ENCODE measurements around the gene DSC3. TPM values are rescaled to one million over a fixed set of nuclear protein-coding genes. Genes with fewer than 3 reads are reported as not detected.

DSC3 gene
- total RNA-seq, 1 experiment from 2014 or later: 4.5 TPM

DNA sequence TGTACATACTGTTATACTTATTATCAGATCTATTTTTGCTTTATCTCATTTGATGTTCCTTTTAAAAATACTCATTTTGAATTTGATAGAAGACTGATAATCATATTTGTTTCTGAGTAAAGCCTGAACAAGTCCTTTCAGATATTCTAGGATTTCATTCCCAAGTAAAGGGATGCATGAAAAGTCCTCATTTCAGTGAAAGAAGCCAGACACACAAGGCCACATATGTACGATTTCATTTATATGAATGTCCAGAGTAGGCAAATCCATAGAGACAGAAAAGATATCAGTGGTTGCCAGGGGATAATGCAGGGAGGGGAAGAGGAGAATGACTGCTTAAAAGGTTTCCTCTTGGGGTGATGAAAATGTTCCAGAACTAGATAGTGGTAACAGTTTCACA lies 53.4 kb downstream of the DSC3 start:
- CTCF ChIA-PET: no interaction called here
- intact Hi-C loops (cut with micrococcal nuclease; ENCODE audit: unreplicated experiment): no loop called here
- Histone ChIP-seq H3K36me3 (ENCODE audit: control insufficient read depth, insufficient read depth, low read length) (no peaks in the 10 kb centered on the region), H3K4me1 (no peaks in the 10 kb centered on the region), H3K27me3 (replicated peaks; ENCODE audit: control insufficient read depth, insufficient read depth, low read length) (no peaks in the 10 kb centered on the region), H3K4me3 (ENCODE audit: low read depth, low read length) (no peak overlapping the region), H3K9me3 (no peaks in the 10 kb centered on the region)
- no peaks in the 10 kb centered on the region for H3K27me3 Mint-ChIP-seq (ENCODE audit: insufficient read depth, unreplicated experiment)
- H3K4me1 Mint-ChIP-seq (ENCODE audit: low read depth, unreplicated experiment): no peaks in the 10 kb centered on the region
- H3K9me3 Mint-ChIP-seq (ENCODE audit: unreplicated experiment): no peaks in the 10 kb centered on the region
- TF ChIP-seq, protein P1, sequence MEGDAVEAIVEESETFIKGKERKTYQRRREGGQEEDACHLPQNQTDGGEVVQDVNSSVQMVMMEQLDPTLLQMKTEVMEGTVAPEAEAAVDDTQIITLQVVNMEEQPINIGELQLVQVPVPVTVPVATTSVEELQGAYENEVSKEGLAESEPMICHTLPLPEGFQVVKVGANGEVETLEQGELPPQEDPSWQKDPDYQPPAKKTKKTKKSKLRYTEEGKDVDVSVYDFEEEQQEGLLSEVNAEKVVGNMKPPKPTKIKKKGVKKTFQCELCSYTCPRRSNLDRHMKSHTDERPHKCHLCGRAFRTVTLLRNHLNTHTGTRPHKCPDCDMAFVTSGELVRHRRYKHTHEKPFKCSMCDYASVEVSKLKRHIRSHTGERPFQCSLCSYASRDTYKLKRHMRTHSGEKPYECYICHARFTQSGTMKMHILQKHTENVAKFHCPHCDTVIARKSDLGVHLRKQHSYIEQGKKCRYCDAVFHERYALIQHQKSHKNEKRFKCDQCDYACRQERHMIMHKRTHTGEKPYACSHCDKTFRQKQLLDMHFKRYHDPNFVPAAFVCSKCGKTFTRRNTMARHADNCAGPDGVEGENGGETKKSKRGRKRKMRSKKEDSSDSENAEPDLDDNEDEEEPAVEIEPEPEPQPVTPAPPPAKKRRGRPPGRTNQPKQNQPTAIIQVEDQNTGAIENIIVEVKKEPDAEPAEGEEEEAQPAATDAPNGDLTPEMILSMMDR (IDR thresholded peaks at IDR 0.05; ENCODE audit: insufficient read depth in 1 of 2, low read depth in 1 of 2, low read length in 1 of 2, severe bottlenecking in 1 of 2, unreplicated experiment in 1 of 2): no peak
- no TSS peak for BruUV-seq (replicated peaks)
- POLR2A ChIA-PET: no interaction called here
- no peak overlapping the region for H3K4me3 Mint-ChIP-seq (ENCODE audit: unreplicated experiment)
- no peak overlapping the region for H3K27ac Mint-ChIP-seq (ENCODE audit: unreplicated experiment)
- no peak for DNase-seq
- H3K36me3 Mint-ChIP-seq (ENCODE audit: insufficient read depth, unreplicated experiment): no peaks in the 10 kb centered on the region

DNA sequence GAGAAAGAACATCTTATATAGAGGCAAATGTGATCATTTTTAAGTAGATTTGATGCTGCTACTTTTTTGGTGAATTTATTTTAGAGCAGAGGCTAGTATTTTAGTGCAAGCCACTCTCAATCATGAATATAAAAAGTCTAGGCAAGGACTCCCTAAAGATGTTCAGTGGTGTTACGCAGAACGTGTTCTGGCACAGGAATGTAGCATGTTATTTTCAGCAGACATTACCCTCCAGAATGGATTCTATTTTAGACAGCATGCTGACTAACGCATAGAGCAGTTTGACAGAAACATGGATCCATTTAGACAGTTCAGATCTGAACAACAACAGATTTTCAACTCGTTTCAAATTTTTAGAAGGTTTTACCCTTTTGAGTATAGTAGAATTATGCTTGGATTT lies 54.1 kb downstream of the DSC3 start:
- CTCF ChIA-PET: no interaction called here
- no peak overlapping the region for H3K4me3 Mint-ChIP-seq (ENCODE audit: unreplicated experiment)
- POLR2A ChIA-PET: no interaction called here
- Histone ChIP-seq H3K27me3 (replicated peaks; ENCODE audit: control insufficient read depth, insufficient read depth, low read length) (no peaks in the 10 kb centered on the region), H3K4me1 (no peaks in the 10 kb centered on the region), H3K36me3 (ENCODE audit: control insufficient read depth, insufficient read depth, low read length) (no peaks in the 10 kb centered on the region), H3K9me3 (no peaks in the 10 kb centered on the region), H3K4me3 (ENCODE audit: low read depth, low read length) (no peak overlapping the region)
- H3K36me3 Mint-ChIP-seq (ENCODE audit: insufficient read depth, unreplicated experiment): no peaks in the 10 kb centered on the region
- H3K27ac Mint-ChIP-seq (ENCODE audit: unreplicated experiment): no peak overlapping the region
- TF ChIP-seq, protein P1 (IDR thresholded peaks at IDR 0.05; ENCODE audit: insufficient read depth in 1 of 2, low read depth in 1 of 2, low read length in 1 of 2, severe bottlenecking in 1 of 2, unreplicated experiment in 1 of 2): no peak
- H3K9me3 Mint-ChIP-seq (ENCODE audit: unreplicated experiment): no peaks in the 10 kb centered on the region
- intact Hi-C loops (cut with micrococcal nuclease; ENCODE audit: unreplicated experiment): no loop called here
- H3K4me1 Mint-ChIP-seq (ENCODE audit: low read depth, unreplicated experiment): no peaks in the 10 kb centered on the region
- BruUV-seq (replicated peaks): no TSS peak
- no peak for DNase-seq
- no peaks in the 10 kb centered on the region for H3K27me3 Mint-ChIP-seq (ENCODE audit: insufficient read depth, unreplicated experiment)

DNA sequence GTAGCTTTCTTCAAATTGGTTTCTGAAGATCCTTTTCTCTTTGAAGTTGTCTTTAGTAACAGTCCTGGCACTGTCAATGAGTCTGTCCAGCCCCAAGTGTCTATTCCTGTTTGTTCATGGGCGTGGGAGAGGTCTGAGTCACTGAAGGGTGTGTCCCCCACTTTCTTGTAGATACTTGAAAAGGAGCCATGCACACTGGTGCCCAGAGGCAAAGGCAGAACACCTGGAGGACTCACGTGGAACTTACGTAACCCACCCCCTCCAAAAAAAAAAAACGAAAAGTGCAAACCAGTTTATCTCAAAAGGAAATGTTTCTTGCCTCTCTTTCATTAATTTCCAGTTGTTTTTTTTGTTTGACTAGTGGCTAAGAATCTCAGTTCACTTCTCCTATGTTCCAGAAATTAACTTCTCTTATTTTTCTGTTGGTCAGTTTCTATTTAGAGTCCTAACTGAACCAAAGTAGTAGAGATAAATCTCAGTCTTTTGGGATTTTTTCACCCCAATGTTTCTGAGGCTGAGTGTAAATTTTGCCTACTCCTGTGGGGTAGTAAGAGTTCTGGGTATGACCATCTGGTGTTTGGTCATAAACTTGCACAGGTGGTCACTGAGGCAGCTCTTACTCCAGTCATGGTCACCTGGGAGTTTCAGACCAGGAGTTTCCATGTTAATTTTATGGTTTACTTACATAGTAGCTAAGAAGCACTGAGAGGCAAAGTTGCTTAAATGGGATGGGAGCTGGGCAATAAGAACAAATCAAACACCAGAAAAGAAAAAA lies 54.9 kb downstream of the DSC3 start:
- Histone ChIP-seq H3K27me3 (replicated peaks; ENCODE audit: control insufficient read depth, insufficient read depth, low read length) (no peaks in the 10 kb centered on the region), H3K4me1 (no peaks in the 10 kb centered on the region), H3K9me3 (no peaks in the 10 kb centered on the region), H3K36me3 (ENCODE audit: control insufficient read depth, insufficient read depth, low read length) (no peaks in the 10 kb centered on the region), H3K4me3 (ENCODE audit: low read depth, low read length) (no peak overlapping the region)
- H3K27ac Mint-ChIP-seq (ENCODE audit: unreplicated experiment): no peak overlapping the region
- TF ChIP-seq, protein P1 (IDR thresholded peaks at IDR 0.05; ENCODE audit: insufficient read depth in 1 of 2, low read depth in 1 of 2, low read length in 1 of 2, severe bottlenecking in 1 of 2, unreplicated experiment in 1 of 2): no peak
- no peaks in the 10 kb centered on the region for H3K27me3 Mint-ChIP-seq (ENCODE audit: insufficient read depth, unreplicated experiment)
- H3K4me3 Mint-ChIP-seq (ENCODE audit: unreplicated experiment): no peak overlapping the region
- intact Hi-C loops (cut with micrococcal nuclease; ENCODE audit: unreplicated experiment): no loop called here
- peak; percentile 16 to 51 for DNase-seq
- POLR2A ChIA-PET: no interaction called here
- no peaks in the 10 kb centered on the region for H3K9me3 Mint-ChIP-seq (ENCODE audit: unreplicated experiment)
- no peaks in the 10 kb centered on the region for H3K4me1 Mint-ChIP-seq (ENCODE audit: low read depth, unreplicated experiment)
- H3K36me3 Mint-ChIP-seq (ENCODE audit: insufficient read depth, unreplicated experiment): no peaks in the 10 kb centered on the region
- no TSS peak for BruUV-seq (replicated peaks)
- CTCF ChIA-PET: no interaction called here

Measured in Caco-2 (cell line).